Bone marrow (tissue), 2 donors: Measurements from ENCODE around the gene CCDC92B.

Source experiments
- DNase-seq, 2 donors: peaks; one replicate each; lab custom pipeline; 2025; lab: John Stamatoyannopoulos, UW

CCDC92B gene

DNA sequence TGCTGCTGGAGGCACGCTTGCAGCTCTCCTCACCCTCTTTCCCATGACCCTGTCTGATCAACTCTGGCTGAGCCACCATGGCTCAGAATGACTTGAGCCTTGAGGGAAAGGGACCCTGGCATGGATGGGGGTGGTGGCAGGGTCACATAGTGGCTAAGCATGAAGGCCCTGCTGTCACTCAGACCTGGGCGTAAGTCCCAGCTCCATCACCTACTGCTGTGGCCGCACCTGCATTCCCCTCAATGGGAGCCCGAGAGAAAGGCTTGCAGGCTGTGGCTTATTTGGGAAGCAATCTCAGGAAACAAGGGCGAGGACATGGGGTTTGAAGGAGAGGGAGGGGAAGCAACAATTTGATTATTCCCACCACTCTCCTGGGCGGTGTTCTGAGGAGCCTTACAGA, 29.0 kb upstream of the CCDC92B start:
- no peak for DNase-seq

DNA sequence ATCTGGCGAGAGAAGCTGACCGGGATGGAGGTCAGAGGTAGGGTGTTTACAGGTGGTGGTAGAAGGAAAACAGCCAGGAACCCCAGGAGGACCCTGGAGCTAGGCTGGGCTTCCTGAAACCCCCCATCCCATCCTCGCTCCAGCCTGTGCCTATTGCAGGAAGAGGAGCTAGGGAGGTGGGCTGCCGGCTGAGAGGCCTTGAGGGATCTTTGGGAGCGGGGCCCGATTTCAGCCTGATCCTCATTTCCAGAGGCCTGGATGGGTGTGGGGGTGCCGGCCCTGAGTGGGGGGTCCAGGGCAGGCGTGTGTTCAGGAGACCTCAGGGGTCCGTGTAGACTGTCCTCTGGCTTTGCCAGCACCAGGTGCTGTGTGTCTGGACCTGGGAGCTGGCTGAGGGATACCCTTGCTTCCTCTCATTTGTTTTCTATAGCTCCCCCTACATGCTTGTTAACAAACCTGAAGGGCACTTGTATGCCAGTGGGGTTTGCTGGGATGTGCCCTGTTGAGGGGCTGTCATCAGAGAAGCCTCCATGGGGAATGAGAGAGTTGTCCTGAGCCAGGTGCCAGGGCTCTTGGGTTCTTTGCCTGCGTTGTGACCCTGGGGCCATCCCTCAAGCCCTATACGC, 27.9 kb upstream of the CCDC92B start:
- DNase-seq = no peak

DNA sequence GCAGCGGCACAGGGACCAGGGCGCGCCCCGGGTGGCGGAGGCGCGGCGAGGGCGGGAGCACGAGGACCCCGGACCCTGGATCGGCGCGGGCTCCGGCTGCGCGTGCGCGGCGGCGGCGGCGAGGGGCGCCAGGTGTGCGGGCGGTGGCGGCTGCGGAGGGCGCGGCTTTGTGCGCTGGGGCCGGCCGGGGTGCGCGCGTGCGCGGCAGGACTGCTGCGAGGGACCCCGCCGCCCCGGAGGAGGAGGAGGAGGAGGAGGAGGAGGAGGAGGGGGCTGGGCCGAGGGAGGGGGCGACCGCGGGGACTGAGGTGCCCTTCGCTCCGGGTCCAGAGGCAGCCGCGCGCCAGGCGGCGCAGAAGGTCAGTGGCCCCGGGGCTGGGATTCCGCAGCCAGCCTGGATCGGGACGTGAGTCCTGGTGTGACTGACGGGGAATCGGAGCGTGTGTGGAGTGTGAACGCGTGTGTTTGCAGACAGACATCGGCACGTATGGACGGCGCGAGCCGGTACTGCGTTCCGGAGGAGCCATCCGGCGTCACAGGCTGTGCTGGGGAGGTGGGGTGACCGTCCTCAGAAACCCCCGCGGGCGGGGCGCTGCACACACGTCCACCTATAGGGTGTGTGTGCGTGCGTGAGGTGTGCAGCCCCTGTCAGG, 27.3 kb upstream of the CCDC92B start:
- no peak for DNase-seq

DNA sequence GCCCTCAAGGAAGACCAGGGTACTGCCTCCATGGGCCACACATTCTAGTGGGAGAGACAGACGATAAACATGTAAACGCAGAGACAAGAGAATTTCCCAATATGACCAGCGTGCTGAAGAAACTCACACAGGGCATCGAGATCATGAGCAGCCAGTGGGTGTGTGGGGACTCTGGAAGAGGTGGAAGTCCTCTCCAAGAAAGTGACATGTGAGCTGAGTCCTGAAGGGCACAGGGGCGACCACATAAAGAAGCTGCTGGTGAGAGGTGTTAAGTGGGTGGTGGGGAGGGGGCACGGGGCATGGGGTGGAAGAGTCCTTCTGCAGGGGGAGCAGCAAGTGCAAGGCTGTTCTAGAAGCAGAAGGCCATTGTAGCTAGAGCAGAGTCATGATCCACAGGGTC, 25.8 kb upstream of the CCDC92B start:
- DNase-seq = no peak

DNA sequence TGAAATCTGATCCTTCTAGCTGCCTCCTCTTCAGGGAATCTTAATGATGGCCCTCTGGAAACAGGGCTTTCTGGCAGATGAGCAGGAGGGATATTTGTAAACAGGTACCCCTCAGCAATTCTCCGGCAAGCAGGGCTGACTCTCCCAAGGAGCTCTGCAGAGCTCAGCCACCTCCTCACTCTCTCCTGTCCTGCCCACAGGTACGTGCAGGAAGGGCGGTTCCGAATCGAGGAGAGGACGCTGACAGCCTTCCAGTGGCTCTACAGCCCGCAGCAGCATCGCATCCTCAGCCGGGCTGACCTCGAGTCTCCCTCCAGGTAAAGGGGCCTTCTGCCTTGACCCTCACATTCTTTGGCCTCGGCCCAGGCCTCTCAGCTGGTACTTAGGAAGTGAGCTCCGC, 20.7 kb upstream of the CCDC92B start:
- DNase-seq = no peak

GRCh38 chr17:2758870-2759269, 9.4 kb upstream of the CCDC92B start:
- no peak for DNase-seq

- DNase-seq = no peak
Observed at GRCh38 chr17:2755891-2756724, 6.7 kb upstream of the CCDC92B start.

DNA sequence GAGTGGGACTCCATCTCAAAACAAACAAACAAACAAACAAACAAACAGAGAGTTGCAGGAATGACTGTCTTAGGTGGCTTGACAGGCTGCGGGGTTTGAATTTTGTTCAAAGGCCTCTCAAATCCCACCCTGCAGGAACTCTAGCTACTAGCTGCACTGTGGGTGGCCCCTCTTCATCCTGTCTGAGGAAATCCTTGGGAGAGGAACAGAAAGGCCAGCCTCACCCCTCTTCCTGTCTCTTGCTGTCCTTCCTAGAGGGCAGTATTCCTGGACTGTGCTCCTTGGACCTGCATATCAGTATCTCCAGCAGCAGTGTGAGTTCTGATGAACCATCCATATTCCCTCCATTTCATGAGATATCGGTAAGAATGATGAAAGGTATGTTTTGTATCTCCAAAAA, 2.0 kb upstream of the CCDC92B start:
- DNase-seq = no peak

- DNase-seq = no peak
Observed at GRCh38 chr17:2750721-2751120, 1.3 kb upstream of the CCDC92B start.

GRCh38 chr17:2749784-2750181, 331 bp upstream of the CCDC92B start:
- peak; percentile 4 to 18 for DNase-seq

GRCh38 chr17:2745317-2746037, 4.0 kb downstream of the CCDC92B start:
- DNase-seq = no peak

GRCh38 chr17:2737693-2738092, 11.8 kb downstream of the CCDC92B start:
- no peak for DNase-seq

DNA sequence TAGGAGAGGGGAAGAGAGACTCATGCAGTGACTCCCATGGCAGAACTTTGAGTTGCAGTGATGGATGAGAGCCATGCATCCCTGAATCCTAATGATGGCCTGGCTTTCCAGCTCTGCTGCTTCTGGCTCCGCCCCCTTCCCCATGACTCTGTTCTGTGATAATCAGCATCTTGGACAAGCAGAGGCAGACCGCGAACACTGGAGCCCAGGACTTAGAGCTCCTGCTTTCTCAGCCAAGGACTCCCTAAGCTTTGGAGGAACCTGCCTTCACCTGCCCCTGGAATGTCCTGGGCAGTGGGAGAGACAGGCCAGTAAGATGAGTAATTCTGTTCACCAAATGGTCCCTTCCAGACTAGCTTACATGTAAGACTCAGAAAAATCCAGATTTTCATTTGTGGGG, 12.5 kb downstream of the CCDC92B start:
- no peak for DNase-seq

GRCh38 chr17:2735896-2736295, 13.6 kb downstream of the CCDC92B start:
- no peak for DNase-seq

GRCh38 chr17:2734939-2735338, 14.5 kb downstream of the CCDC92B start:
- DNase-seq = no peak

GRCh38 chr17:2731807-2732206, 17.6 kb downstream of the CCDC92B start:
- no peak for DNase-seq

- no peak for DNase-seq
Observed at GRCh38 chr17:2730764-2731353, 18.6 kb downstream of the CCDC92B start.

DNA sequence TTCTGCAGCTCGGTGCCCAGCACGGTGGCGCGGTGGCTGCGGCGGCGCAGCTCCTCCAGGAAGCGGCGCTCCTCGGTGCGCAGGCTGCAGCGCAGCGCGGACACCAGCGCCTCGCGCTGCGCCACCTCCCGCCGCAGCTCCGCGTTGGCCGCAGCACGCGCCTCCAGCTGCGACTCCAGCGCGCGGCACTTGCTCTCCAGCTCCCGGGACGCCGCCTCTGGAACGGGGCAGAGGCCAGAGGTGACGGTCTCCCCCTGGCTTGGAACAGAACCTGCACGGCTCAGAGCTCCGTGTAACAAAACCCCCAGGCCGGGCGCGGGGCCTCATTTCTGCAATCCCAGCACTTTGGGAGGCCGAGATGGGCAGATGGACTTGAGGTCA, 24.7 kb downstream of the CCDC92B start:
- DNase-seq = no peak

DNA sequence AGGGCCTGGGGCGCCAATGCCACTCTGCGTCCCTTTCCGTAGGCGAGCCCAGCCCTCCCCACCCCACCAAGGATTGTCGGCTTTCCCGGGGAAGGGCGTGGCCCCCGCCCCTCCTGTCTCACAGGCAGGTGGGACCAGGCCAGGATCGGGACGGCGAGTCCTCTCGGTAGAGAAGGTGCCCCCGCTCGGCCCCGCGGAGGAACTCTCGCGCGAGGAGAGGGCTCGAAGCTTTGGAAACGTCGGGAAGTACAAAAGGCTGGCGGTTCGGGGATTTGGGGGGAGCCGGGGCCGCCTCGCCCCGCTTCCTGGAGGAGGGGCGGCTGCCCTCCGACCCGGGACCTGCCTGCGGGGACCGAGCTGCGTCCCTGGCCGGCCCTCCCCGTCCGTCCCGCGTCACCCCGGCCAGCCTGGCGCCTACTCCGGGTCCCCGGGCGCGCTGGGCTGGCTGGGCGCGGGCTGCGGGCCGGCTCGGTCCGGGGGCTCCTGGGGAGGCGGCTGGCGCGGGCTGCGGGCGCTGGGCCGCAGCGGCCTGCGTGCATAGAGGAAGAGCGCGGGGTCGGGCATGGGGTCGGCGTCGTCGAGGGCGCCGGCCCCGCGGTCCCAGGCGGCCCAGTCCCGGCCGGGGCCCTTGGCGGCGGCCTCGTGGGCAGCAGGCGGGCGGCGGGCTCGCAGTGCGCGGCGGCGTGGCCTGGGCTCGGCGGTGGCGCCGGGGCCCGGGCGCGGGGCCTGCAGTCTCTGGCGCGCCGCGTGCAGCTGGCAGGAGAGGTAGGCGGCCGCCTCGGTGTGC, 25.3 kb downstream of the CCDC92B start:
- no peak for DNase-seq

GRCh38 chr17:2723505-2723996, 25.9 kb downstream of the CCDC92B start:
- DNase-seq = no peak

GRCh38 chr17:2722611-2723010, 26.8 kb downstream of the CCDC92B start:
- DNase-seq = no peak
